Measurements from ENCODE around the gene NEU4.

DNA sequence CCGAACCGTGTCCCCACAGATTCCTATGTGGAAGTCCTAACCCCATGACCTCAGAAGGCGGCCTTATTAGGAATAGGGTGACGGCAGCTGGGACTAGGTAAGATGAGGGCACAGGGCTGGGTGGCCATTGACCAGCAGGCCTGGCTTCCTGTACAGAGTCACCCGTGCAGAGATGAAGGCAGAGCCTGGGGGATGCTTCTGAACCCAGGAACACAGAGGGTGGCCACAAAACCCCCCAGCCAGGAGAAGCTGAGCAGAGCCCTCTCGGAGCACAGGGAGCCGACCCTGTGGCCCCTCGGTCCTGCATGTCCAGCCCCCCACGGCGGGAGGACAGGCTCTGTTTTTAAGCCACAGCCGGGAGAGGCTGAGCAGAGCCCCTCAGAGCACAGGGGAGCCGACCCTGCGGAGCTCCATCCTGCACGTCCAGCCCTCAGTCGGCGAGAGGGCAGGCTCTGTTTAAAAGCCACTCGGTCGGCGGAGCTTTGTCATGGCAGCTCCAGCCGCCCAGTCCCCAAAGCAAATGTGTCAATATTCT, 47.0 kb downstream of the NEU4 start:
- TF ChIP-seq POLR2AphosphoS5 (IDR thresholded peaks at IDR 0.05; ENCODE audit: borderline replicate concordance, low read depth, low read length) (no peak), EZH2 (IDR thresholded peaks at IDR 0.05) (no peak), FOXP2 (optimal IDR thresholded peaks at IDR 0.05; ENCODE audit: control extremely low read depth, extremely low read length, insufficient read depth) (no peak)

Measured in SK-N-MC (cell line).